NCI-H82 treated with DMSO at 0.1 percent for 48 hours (cell line): ENCODE data around the gene PPP2R3A.
"Not testable (repeated sequence)": the region's sequence is repeated elsewhere in the genome, so short reads cannot be mapped to it uniquely, and the experiment has no call there.

Experiments
- DNase-seq: peaks from one replicate; lab custom pipeline; 2025; ENCODE audit not compliant: unreplicated experiment; lab: John Stamatoyannopoulos, UW

PPP2R3A gene

DNA sequence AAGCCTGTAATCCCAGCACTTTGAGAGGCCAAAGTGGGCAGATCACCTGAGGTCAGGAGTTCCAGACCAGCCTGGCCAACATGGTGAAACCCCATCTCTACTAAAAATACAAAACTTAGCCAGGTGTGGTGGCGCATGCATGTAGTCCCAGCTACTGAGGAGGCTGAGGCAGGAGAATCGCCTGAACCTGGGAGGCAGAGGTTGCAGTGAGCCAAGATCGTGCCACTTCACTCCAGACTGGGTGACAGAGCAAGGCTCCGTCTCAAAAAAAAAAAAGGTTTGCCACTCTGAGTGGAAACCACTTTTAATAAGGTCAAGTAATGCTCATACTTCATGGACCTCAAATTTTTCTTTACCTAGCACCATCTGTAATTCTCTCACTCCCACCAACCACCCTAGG is 178.9 kb downstream of the PPP2R3A start:
- DNase-seq = not testable (repeated sequence)

DNA sequence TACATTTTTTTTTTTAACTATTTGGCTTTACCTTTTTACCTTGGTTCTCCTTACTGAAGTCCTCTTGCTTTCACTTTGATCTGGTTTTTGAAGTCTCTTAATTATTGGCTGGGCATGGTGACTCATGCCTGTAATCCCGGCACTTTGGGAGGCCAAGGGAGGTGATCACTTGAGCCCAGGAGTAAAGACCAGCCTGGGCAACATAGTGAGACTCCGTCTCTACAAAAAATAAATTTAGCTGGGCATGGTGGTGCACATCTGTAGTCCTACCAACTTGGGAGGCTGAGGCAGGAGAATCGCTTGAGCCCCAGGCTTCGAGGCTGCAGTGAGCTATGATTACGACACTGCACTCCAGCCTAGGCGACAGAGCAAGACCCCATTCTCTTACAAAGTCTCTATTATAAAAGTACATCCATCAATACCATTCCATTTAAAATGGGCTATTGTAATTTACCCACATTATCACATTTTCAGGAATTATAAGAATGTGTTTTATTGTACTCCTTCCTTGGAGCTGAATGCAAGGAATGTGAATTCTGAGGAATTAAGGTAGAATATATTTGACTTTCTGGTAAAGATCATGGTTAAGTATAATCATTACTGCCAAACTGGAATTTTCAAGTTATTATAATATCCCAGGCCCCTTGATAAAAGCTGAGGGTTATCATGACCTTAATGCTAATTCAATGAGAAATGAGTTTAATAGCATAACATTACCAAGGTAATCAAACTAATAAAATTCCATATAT is 181.6 kb downstream of the PPP2R3A start:
- DNase-seq = no peak

DNA sequence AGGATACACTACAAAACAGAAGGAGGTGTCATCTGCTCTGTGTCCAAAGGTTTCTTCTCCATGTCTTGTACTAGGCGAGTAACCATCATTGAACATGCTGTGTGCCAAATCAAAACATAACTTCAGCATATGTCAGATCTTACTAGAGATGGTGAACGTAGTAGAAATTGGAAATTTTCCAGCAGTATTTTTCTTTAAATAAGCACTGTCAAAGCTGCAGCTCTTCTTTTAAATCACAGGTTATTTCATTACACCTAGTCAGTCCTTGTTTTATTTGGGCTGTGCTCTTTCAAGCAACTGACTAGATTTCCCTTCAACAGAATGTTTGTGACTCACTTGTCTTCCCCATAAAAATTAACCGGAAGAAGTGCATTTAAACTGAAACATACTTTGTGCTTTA is 184.1 kb downstream of the PPP2R3A start:
- DNase-seq = no peak

DNA sequence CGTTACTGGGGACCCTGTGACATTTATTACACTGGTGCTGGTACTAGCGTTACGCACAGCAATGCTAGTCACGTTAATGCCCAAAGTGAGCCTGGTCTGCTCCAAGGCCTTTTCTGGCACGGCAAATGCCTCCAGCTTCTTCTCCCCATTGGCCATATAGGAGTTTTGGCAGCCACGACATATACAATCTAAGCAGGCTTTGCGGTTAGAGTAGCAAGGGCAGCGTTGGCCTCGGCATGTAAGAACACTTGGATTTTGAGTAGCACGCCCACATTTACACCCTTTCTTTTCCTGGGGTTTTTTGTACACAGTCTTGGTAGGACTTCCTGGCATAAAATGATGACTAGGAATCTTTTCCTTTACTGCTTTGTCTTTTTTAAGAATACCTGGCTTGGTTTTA is 185.7 kb downstream of the PPP2R3A start:
- DNase-seq = no peak

DNA sequence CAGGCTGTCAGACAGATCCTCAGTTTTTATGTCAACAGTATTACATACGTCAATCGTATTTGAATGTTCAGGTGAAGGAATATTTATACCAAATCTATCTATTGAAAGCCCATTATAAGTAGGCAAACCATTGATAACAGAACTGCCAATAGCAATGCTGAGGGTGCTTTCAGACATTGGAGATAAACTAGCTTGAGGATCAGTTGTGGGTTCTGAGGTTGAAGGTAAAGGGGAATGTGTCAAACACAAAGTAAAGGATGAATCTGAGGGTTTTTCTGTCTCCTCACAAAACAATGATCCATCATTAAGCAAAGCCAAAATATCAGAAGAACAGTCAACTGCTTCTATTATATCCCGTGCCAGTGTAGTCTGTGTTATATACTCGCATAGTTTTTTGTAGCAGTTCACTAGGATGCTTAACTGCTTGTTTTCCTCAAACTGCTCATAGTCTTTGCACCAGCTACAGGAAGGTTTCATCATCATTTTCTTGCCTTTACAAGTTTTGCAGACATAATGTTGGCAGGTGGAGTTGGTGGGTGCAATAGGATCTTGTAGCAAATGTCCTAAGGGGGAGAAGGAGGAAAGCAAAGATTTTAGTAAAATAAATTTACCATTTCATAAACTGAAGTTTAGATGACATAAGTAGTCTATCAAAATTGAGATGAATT is 186.8 kb downstream of the PPP2R3A start:
- DNase-seq = no peak

DNA sequence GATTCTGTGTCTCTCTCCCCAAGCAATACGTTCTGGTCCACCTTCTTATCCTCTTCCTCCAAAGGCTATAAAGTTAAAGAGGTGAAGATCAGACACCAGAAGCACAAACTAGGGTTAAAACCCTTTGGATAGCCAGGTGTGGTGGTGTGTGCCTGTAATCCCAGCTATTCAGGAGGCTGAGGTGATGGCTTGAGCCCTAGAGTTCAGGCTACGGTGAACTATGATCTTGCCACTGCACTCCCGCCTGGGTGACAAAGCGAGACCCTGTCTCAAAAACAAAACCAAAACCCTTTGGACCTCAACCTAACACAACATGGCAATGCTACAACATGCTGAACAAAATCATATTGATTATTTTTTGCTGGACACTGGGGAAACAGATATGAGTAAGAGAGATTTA is 187.4 kb downstream of the PPP2R3A start:
- DNase-seq = no peak

DNA sequence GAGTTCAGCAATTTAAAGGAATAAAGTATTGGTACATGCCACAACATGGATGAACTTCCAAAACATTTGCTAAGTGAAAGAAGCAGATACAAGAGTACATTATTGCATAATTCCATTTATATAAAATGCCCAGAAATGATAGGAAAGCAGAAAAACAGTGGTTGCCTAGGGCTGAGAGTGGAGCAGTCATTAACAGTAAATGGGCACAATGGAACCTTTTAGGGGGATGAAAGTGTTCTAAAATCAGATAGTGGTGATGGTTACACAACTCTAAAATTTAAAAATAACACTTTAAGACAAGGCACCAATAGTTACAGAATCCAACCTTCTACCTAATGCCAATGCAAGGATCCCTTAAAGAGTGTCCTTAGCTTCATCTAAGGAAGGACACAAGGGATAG is 196.0 kb downstream of the PPP2R3A start:
- DNase-seq = no peak

DNA sequence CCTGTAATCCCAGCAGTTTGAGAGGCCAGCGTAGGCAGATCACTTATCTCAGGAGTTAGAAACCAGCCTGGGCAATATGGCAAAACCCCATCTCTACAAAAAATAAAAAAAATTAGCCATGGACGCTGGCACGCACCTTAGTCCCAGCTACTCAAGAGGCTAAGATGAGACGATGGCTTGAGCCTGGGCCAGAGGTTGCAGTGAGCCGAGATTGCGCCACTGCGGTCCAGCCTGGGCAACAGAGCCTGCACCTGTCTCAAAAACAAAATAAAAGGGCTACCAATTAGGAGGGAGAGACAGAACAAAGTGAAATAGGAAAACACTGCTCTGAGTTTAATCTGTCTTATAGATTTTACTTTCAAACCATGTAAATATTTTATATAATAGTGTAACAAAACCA is 196.8 kb downstream of the PPP2R3A start:
- no peak for DNase-seq

DNA sequence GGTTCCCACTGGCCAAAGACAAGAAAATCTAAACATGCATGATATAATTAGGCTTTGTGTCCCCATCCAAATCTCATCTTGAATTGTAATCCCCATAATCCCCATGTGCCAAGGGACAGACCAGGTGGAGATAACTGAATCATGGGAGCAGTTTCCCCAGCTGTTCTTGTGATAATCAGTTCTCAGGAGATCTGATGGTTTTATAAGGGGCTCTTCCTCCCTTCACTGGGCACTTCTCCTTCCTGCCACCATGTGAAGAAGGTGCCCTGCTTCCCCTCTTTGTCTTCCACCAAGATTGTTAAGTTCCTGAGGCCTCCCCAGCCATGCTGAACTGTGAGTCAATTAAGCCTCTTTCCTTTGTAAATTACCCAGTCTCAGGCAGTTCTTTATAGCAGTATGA is 198.1 kb downstream of the PPP2R3A start:
- DNase-seq = peak; percentile 96

DNA sequence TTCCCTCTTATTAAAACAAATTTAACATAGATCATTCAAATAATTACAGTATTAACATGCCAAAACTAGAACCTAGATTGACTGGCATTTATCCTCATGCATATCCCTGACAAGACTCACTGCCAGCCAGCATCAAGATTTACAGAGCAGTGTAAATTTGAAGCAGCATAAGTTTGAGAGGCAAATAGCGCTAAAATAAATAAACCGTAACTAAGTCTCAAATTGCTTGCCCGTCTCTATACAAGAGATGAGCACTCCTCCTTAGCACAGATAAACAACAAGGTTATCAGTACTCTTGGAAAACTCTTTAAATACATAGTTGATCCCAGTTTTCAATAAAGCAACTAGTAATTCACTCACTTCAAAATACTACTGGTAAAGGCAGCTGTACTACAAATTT is 201.0 kb downstream of the PPP2R3A start:
- DNase-seq = no peak

DNA sequence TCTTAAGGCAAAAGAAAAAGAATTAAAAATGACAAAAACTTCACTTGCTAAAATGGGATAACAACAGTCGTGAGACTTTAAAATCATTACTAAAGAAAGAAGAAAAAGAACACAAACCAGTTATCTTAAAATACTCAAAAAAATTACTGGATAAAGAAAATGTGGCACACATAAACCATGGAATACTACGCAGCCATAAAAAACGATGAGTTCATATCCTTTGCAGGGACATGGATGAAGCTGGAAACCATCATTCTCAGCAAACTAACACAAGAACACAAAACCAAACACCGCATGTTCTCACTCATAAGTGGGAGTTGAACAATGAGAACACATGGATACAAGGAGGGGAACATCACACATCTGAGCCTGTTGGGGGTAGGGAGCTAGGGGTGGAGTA is 202.7 kb downstream of the PPP2R3A start:
- DNase-seq = not testable (repeated sequence)

DNA sequence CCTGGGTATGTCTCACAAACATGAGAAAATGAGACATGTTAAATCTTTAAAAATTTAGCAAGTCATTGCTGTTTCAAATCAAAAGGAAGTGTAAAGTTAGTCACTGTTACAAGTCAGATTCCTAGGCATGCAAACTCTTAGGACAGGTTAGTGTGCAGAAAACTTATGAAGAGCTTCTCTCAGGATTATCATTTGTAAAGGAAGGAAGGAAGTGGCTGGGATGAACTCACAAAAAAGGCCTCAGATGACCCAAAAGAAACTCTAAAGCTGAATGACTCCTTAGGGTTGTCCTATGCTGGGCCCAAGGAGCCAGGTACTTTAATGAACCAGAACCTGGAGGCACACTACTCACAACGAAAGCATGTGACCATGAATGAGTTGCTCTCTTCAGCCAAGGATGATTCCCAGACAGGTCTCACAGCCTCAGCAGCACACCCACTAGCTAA is 205.6 kb downstream of the PPP2R3A start:
- no peak for DNase-seq

DNA sequence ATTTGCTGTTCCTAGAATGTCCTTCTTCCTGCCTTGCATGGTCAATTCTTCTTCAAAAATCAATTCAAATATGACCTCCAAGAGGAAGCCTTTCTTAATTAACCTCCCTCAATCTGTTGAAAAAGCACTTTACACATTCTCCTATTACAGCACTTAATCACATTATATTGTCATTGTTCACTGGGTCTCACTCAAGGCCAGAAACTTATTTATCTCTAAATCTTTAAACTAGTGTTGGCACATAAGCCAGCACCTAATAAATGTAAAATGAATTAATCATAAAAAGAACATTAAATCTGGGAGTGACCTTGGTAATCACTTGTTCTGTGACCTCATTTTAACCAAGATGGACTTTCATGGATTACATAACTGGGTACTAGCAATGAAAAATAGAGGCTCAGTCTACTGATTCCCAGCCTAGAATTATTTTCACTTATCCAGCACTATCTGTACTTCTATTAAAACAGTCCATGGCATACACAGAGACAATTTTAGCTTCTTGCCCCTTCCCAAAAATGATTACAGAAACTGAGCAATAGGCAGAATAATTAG is 208.5 kb downstream of the PPP2R3A start:
- DNase-seq = peak; percentile 72

DNA sequence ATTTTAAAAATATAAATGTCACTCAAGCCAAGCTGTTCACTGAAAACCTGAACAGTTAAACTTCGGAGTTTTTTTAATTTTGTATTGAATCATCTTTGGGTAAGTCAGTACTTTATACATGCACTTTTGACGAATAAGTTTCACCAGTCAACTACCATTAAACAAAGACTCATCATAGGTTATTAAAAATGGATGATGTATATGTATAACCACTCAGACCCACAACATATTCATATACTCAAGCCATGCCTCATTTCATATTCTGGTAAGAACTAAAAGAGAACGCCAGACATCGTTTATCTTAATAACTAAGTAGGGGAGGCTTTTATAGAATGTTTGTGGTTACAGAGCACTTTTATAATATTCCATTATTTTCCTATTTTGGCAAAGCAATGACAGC is 212.3 kb downstream of the PPP2R3A start:
- DNase-seq = no peak

DNA sequence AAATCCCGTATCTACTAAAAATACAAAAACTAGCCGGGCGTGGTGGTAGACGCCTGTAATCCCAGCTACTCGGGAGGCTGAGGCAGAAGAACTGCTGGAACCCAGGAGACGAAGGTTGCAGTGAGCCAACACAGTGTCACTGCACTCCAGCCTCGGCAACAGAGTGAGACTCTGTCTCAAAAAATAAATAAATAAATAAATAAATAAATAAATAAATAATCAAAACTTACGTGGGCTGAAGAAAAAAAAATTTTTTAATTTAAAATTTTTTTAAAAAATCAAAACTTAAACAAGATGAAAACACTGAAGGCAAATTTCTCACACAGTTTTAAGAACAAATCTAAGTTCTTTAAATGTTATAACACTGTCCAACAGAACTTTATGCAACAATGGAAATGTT is 216.2 kb downstream of the PPP2R3A start:
- DNase-seq = no peak

DNA sequence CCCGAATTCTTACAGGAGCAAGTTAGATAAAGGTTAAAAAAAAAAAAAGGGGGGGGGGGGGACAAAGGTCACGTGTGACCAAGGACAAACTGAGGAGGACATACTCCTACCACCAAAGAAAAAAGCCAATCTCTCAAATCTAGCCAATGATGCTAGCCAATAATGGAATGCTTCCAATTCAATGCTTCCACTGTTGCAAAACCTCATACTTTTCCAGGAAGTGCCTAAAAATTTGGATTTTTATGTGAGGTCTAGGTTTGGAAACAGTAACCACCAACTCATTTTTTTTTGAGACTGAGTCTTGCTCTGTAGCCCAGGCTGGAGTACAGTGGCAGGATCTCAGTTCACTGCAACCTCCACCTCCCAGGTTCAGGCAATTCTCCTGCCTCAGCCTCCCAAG is 219.2 kb downstream of the PPP2R3A start:
- no peak for DNase-seq

DNA sequence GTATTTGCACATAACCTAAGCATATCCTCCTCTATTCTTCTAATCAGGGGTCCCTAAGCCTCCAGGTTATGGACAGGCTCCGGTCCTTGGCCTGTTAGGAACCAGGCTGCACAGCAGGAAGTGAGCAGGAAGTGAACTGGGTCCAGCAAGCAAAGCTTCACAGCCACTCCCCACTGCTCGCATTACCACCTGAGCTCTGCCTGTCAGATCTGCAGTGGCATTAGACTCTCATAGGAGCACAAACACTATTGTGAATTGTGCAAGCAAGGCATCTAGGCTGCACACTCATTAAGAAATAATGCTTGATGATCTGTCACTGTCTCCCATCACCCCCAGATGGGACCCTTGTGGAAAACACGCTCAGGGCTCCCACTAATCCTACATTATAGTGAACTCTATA is 220.8 kb downstream of the PPP2R3A start:
- DNase-seq = no peak

DNA sequence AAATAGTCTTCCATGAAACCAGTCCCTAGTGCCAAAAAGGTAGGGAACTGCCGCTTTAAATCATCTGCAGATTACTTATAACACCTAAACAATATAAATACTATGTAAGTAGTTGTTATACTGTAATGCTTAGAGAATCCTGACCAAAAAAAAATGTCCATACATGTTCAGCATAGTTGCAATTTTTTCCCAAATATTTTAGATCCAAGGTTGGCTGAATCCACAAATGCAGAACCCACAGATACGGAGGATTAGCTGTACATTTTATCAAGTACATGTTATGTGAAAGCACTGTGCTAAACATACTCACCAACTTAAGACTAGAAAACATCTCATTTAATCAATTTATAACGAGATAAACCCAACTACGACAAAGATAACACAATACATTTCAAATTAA is 221.3 kb downstream of the PPP2R3A start:
- DNase-seq = no peak

DNA sequence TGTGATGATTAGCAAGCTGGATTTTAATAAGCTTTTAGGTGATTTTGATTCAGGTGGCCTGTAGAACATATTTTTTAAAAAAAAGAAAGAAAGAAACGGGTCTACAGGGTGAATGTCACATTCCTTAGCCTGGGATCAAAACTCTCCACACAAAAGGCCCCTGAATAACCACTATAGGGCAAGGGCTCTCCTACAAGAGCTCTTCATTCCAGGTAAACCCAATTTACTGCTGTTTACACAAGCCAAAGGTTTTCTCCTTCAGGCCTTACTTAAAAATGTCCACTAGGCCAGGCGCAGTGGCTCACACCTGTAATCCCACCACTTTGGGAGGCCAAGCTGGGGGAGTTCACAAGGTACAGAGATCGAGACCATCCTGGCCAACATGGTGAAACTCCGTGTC is 222.3 kb downstream of the PPP2R3A start:
- no peak for DNase-seq

DNA sequence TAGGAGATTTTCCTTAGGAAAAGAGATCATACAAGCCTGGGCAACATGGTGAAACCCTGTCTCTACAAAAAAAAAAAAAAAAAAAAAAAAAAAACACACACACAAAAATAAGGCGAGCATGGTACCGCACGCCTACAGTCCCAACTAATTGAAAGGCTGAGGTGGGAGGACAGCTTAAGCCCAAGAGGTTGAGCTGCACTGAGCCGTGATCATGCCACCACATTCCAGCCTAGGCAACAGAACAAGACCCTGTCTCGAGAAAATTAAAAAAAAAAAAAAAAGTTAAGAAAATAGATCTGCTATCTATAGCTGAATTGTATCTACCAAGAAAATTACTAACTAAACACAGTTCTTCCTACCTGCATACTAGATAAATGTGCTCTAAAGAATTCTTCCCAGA is 223.5 kb downstream of the PPP2R3A start:
- no peak for DNase-seq

DNA sequence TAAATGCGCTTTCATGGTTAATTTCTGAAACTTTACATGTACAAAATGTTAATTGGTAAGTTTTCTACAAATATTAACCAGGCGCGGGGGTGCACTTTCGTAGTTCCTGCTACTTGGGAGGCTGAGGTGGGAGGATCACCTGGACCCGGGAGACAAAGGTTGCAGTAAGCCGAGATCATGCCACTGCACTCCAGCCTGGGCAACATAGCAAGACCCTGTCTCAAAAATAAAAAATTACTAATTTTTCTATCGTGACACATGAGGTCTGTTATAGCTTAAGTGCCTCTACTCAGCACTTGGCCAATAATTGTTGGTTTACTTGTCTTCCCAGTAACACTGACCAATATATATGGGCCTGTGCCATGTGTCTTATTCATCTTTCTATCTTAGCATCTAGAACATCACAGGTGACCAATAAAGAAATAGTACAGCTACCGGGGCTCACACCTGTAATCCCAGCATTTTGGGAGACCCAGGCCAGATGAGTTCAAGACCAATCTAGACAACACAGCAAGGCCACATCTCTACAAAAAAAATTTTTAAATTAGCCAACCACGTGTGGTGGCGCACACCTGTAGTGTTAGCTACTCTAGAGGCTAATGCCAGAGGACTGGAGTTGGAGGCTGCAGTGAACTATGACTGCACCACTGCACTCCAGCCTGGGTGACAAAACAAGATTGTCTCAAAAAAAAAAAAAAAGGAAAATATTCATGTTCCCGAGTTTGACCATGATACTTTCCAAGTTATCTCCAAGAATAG is 224.5 kb downstream of the PPP2R3A start:
- no peak for DNase-seq

DNA sequence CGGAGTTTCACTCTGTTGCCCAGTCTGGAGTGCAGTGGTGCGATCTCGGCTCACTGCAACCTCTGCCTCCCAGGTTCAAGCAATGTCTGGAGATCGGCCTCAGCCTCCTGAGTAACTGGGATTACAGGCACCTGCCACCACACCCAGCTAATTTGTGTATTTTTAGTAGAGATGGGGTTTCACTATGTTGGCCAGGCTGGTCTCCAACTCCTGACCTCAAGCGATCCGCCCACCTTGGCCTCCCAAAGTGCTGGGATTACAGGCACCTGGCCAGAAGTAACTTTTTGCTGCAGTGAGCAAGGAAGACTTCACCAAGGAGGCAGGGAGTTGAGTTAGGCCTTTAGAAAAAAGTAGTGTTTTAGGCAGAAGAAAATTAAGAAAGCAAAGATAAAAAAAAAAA is 226.7 kb downstream of the PPP2R3A start:
- not testable (repeated sequence) for DNase-seq
